ENCODE data around the gene HTR3B.

DNA sequence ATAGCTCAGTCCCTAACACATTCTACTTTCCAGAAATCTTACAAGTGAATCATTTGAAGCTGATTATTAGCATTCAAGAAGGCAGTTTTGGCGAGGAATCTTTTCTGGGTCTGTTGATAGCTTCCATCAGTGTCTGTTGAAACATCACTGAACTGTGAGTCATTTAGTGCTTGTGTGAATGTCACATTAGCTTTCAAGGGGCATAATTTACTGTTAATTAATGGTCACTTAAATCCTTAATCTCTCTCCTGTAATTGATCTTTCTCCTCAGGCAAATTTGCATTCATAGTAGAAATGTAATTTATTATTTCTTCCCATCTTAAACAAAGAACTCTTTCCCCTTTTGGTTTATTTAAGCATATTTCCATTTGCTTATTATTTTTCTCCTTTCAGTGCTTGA is 2.6 kb downstream of the HTR3B start:
- TF ChIP-seq CTCF (conservative IDR thresholded peaks at IDR 0.05; ENCODE audit: low read length), result no peak
- no peak for TF ChIP-seq EZH2phosphoT487 (IDR thresholded peaks at IDR 0.05; ENCODE audit: borderline replicate concordance)
